Activated gamma-delta T cell treated with anti-CD3 and anti-CD28 coated beads, Interleukin-2, amount 50 U/mL, for 16 hours (primary cell): ENCODE data around the gene FUZ.

ENCODE experiments used
- DNase-seq: peaks from one replicate; pipeline ENCODE4 v3.0.0-alpha.2; 2020; ENCODE audit warnings: low read depth

FUZ gene, protein sequence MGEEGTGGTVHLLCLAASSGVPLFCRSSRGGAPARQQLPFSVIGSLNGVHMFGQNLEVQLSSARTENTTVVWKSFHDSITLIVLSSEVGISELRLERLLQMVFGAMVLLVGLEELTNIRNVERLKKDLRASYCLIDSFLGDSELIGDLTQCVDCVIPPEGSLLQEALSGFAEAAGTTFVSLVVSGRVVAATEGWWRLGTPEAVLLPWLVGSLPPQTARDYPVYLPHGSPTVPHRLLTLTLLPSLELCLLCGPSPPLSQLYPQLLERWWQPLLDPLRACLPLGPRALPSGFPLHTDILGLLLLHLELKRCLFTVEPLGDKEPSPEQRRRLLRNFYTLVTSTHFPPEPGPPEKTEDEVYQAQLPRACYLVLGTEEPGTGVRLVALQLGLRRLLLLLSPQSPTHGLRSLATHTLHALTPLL

DNA sequence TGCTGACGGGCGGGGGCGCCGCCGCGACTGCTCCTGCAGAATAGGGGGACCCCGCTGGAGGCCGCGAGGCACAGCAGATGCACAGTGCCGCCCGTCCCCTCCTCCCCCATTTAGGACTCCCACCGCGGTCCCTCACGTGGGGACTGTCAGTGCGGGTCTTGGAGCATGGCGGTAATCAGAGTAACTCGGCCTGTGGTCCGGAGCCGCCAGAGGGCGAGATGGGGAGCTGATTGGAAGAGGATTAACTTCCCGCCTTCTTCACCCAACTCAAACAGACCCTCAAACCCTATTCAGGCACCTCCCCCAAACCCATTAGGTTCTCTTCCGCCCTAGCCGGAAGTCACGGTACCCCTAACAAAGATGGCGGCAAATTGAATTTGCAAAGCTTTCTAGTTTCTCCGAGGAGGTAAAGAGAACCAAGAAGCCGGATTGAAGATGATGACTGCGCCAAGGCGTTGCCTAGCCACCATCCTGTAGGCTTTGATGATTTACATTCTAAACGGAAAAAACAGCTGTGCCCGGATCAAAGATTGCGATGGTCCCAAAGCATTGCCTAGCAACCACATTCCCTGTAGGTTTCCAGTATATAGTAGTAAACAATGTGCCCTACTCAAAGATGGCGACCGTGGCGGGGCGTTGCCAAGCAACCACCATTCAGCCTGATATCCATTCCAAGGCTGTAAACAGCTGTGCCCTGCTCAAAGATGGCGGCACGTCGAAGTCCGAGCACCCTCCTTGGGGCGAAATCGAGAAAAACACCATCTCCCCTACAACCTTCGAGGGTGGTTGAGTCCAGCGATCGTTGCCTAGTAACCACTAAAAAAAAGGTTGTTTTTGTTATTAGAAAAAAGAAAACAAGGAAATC, at the start of gene FUZ:
Gene FUZ (minus strand): TSS at position 296 of the 865 bp plus-strand sequence. CDS start 186 bp downstream, at position 110.
- peak; percentile 84 for DNase-seq

DNA sequence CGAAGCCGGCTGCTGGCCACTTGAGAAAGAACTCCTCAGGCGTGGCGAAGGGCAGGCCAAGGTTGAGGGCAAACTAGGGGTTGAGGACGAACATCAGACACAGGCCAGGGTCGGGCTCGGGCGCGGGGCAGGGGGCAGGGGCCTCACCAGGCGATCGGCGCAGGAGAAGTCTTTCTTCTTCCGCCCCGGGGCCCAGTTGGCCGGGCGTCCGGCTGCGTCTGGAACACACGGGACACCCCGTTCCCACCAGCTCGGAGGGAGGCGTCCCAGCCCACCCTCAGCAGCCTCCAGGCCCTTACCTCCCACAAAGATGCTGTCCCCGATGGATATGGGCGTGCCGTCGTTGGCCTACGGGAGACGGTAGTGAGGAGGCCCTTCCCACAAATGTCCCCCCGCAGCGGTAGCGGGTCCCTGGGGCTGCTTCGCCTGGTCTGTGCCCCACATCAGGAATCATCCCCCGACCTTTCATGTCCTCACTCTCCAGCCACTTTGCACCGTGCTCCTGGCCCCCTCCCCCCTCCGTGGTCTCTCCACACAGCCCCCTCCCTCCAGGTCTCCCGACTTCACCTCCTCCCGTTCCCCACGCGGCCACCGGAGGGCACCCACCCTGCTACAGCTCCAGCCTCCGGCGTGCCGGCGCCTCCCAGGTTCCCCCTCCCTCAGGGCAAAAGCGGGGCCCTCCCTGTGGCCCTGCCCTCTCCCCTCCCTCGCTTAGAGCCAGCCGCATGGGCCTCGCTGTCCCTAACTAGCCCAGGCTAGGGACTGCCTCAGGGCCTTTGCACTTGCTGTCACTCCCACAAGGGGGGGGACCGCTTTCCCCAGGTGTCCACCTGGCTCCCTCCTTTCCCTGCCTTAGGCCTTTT, 49.5 kb upstream of the FUZ start:
- no peak for DNase-seq

DNA sequence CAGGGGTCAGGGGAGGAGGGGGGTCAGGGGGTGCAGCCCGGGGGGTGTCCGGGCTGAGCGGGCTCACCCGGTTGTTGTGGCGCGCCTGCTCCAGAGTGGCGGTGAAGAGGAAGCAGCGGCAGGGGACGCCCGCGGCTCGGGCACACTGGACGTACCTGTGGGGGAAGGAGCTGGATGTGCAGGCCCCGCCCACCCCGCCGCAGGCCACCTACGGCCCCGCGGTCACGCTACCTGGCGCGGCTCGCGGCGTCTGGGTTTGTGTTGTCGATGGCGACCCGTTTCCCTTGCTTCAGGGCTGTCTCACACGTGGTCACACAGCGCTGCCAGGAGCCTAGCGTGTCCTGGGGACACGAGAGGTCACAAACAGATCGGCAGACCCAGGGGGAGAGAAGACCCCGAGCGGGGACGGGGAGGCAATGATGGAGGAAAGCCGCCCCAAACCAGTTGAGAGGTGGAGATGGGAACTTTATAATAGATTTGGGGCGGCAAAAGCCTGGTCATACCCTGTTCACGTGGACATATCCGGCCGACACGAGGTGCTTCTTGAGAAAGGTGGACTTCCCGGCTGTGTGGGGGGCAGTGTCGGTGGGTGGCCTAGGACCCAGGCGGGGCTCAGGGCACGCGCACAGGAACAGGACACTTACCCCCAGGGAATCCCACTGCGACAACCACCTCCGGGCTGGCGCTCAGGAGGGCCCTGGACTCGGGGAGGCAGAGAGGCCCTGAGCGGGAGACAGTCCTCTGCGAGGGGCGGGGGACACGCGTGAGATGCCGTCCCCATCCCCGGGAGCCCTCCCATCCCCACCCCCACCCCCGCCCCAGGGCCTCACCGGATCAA, 48.7 kb upstream of the FUZ start:
- DNase-seq: no peak

DNA sequence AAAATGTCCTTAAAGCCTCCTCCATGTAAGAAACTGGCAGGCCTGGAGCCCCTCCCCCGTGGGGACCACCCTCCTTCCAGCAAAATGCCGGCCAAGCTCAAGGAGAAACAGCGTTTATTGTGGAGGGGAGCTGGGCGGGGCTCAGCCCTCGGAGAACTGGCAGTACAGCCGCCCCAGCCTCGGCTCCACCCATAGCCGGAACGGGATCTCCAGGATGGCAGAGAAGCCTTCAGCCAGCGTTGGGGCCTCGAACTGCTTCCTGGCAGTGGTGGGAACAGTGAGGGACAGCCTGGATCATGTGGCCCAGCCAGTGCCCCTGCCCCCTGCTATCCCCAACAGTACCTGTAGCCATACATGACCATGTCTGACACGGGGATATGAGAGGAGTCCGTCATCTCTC, 48.0 kb upstream of the FUZ start:
- DNase-seq: no peak

DNA sequence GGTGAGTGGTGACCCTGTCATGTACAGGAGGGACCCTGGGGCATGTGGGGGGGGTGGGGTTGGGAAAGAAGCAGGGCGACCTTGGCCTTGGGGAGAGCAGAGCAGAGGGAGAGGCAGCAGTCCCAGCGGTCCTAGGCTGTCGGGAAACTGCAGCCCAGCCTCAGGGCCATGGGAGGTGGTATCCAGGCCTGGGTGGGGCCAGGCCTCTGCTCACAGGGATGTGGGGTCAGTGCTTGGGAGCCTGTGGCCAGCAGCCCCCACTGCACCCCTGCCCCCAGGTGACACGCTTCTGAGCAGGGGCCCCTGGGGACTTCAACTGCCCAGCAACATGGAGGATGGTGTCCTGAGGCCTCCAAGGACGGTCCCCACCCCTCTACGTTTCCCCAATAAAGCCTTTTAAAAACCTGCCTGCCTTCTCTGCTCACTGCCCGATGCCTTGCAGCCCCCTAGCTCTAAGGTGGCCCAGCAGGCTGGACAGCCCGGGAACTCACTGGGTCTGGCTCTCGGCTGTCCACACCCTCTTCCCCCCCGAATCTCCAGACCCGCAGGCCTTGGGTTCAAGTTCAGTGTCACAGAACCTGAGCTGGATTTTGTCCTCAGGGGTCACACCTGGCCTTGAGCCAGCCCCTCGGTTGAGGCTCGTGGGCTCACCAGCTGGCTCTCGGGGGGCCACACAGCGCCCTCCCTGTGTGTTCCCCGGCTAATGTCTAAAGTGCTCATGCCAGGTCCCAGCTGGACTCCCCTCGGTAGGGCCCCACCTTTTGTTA, 47.4 kb upstream of the FUZ start:
- DNase-seq: no peak

DNA sequence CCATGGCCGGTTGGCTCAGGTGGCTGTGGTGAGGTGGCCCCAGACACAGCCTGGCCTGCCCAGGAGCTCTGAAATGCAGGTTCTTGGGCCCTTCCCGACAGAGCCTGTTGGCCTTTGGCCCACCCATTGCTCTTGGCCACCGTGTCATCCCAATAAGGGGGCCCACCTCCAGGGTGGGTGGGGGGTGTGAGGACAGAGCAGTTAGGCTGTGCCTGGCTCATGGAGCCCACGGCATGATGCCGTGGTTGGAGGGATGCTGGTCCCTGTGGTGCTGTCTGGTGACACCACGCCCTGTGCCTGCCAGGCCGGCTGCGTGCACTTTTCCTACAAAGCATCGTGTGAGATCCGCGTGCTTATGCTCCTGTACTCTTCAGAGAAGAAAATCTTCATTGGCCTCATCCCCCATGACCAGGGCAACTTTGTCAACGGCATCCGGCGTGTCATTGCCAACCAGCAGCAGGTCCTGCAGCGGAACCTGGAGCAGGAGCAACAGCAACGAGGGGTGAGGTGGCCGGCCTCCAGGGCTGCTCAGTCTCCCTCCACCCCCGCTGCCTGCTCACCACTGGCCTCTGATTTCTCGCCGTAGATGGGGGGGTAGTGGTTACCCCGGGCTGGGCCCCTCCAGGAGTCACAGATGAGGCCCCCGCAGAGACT, 46.7 kb upstream of the FUZ start:
- DNase-seq: no peak

DNA sequence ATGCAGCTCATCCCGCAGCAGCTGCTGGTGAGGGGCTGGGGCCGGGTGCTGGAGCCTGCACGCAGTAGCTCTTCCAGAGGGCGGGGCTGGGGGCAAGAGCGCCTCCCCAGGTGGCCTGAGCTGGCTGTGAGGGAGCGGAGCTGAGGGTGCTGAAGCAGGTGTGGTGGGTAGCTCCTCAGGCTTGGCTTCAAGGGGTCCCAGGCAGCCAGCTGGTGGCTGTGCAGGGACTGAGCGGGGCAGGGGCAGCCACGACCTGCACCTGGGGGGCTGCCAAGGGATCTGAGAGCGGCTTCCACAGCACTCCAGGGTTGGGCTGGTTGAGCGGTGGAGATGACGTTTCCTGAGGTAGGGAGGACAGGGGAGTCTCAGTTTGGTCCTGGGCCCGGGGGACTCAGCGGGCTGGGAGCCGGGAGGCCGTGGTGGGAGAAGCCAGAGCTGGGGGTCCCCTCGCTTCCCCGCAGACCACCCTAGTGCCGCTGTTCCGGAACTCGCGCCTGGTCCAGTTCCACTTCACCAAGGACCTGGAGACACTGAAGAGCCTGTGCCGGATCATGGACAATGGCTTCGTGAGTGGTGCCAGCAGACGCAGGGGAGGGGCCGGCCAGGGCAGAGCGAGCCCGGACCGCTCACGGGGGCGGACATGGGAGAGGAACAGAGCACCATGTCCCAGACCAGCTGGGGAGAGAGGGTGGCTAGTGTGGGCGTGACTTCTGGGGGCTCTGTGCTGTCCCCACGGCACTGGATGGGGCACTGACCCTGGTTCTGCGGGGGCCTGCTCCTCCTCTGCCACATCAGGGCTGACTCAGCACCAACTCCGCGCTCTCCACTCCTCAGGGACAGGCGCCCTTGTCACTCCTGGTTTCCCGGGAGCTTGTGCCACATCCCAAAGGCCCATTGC, 45.2 kb upstream of the FUZ start:
- DNase-seq: no peak

DNA sequence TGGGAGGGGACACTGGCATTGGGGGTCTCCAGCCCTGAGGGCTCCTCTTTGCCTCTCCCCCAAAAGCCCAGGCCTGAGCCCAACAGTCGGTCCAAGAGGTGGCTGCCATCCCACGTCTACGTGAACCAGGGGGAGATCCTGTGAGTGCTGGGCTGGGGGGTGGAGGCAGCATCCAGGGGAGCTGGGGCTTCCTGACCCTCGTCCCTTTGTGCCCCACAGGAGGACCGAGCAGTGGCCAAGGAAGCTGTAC, 44.7 kb upstream of the FUZ start:
- no peak for DNase-seq

DNA sequence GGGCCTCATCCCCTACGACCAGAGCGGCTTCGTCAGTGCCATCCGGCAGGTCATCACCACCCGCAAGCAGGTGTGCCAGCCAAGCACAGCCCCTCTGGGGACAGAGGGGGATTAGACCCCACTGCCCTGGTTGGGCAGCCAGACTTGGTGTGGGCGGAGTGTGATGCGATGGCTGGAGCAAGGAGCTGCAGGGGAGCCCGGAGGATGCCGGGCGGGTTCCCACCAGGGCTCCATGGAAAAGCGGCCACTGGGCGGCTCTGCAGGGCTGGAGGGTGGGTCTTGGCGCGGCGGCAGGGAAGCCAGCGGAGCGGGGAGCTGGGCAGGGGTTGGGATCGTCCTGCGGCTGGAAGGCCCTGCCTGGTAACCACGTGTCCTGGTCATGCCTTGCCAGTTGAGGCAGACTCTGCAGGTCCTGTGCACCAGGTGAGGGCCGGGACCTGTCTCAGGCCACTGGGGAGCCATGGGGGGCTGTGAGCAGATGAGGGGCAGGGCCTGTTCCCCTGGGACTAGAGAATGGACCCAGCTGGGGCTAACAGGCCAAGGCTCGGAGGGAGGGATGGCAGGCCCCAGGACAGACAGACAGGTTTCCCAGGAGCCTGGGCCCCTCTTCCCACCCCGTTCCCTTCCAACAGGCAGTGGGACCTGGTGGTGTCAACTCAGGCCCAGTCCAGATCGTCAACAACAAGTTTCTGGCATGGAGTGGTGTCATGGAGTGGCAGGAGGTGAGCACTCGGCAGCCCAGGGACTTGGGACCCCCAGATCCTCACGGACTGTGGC, 44.2 kb upstream of the FUZ start:
- DNase-seq: no peak

DNA sequence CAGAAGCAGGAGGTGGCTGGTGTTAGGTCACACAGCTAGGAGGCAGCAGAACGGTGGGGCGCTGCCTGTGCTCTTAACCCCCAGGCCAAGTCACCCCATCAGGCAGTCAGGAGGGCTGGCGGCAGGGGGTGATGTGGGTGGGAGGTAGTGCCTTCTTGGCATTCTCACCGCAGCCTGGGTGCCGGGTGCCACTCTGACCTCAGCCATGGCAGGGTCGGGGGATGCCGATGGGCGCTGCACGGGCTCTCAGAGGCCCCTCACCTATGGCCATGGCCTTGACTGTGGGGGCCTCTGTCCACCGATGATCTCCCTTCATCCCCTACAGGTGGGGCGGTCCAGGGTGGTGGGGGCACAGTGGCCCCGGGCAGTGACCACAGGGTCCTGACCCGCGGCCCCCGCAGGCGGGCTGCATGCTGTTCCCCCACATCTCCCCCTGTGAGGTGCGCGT, 43.5 kb upstream of the FUZ start:
- DNase-seq: no peak

DNA sequence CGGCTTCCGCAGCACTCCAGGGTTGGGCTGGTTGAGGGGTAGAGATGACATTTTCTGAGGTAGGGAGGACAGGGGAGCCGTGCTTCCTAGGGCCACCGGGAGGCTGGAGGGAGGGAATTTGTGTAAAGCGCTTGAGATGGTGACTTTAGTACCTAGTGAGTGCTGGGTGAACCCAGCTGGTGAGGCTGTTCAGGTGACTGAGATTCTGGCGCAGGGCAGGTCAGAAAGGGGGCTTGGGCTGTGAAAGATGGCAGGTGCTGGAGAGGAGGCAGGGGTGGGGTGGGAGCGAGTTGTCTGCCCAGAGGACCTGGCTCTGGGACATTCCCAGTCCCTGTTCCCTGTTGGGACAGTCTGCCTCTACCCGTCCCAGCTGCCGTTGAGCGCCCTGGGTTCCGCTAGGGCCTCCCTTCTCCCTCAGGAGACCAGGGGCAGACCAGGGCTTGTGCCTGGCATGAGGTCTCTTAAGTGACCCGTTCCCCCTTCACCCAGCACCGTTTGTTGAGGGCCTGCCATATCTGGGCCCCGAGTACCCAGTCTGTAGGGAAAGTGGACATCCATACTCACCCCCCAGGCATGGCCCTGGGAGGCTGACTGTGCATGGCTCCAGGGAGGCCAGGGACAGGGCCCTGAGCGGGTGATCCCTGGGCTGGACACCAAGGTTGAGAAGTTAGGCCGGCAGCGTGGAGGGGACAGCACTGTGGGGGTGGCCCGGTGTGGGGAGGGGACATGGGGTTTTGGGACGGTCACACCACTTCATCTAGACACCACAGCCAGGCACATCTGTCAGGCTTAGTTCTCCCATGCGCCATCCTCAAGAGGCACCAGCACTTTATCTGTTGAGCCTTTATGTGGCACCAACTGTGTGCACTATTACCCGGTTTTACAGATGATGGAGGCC, 42.8 kb upstream of the FUZ start:
- no peak for DNase-seq

DNA sequence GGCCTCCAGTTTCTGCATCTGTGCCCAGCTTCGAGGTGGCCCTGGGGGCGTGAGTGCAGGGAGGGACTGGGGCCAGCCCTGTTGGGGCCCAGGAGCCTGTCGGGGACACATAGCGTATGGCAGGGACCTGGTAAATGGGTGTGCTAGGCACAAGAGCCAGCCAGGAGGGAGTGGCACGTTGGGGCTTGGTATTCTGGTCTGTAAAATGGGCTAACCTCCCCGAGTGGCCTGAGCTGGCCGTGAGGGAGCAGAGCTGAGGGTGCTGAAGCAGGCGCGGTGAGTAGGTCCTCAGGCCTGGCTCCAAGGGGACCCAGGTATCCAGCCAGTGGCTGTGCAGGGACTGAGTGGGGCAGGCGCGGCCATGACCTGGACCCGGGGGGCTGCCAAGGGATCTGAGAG, 42.2 kb upstream of the FUZ start:
- no peak for DNase-seq

DNA sequence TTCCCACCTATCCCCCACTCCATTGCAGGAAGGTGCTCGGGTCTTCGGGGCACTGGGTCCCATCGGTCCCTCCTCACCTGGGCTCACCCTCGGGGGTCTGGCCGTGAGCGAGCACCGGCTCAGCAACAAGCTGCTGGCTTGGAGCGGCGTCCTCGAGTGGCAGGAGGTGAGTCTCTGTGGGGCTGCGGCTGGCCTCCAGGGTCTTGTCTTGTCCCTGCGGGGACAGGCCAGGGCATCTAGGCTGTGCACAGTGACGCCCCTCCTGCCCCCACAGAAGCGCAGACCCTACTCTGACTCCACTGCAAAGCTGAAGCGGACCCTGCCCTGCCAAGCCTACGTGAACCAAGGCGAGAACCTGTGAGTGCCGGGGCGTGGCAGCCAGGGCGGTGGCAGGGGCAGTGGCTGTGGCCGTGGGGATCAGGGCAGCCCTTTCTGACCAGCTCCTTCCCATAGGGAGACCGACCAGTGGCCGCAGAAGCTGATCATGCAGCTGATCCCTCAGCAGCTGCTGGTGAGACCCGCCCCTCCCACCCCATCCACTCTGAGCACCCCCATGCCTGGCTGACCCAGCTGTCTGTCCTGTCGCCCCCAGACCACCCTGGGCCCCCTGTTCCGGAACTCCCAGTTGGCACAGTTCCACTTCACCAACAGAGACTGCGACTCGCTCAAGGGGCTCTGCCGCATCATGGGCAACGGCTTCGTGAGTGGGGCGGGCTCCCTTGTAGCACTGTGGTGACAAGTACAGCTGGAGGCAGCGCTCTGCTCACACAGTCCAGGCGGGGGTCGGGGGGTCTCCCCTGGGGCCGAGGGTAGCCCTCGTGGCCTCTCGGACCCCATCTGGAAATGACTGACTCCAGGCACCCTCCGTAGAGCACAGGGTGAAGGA, 41.5 kb upstream of the FUZ start:
- no peak for DNase-seq

DNA sequence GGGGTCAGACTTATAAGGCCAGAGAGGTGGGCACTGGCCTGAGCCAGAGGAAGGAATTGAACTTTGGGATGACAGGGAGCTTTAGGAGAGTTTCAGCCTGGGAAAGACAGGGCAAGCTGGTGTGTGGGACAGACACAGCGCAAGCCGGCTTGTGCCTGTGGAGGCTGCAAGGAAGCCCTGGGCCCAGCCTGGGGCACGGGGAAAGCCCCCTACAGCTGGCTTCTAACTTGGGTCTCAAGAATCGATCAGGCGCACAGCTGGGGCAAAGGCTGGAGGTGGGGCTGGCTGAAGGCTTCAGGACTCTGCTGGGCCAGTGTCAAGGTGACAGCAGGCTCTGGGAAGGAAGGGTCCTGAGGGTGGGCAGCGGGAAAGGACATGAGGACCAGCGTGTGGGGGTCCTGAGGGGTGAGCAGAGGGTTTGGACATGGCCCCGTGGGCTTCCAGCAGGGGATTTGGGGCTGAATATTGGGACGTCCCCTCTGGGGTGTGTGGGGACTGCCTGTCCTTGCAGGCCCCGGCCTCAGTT, 40.8 kb upstream of the FUZ start:
- DNase-seq: no peak

DNA sequence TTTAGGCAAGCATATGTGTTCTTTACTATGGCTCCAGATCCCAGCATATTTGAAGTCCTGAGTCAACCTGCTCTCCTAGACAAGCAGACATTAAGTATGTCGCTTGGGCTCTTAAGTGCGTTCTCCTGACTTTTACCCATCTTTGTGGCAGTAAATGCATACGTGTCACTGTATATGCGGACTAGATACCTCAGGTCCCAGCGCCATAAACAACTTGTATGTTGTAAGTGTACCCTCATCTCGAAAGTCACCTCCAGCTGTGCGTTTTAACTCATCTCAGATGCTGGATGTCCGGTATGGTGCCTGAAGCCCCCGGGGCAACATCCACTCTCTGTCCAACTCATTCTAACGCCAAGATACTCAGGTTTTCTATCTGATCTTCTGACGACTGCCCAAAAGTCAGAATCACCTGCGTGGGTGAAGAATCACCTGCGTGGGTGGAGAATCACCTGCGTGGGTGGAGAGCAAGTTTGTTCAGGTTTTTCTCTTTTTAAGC, 39.6 kb upstream of the FUZ start:
- DNase-seq: no peak
